ENCODE measurements around the gene ADD2.

Gene ADD2

Small RNA genes lying within 50 kb of the gene (small RNA-seq; reads per million reads assigned to genes)
- 0 reads per million in 2 experiments for gene HMGN2P21

Data from SK-N-DZ (cell line).